ENCODE measurements around the gene CSF3R.

Gene CSF3R

GRCh38 chr1:36520056-36520455 is 37.3 kb upstream of the CSF3R start:
- no peak for TF ChIP-seq CTCF (IDR thresholded peaks at IDR 0.05; ENCODE audit: insufficient read depth, missing control alignments)
- FAIRE-seq, result no peak
- no peak for DNase-seq (ENCODE audit: insufficient read length, low spot score)

GRCh38 chr1:36517011-36517771 is 34.5 kb upstream of the CSF3R start:
- no peak for TF ChIP-seq CTCF (IDR thresholded peaks at IDR 0.05; ENCODE audit: insufficient read depth, missing control alignments)
- no peak for FAIRE-seq
- no peak for DNase-seq (ENCODE audit: insufficient read length, low spot score)

GRCh38 chr1:36516372-36517010 is 33.8 kb upstream of the CSF3R start:
- DNase-seq (ENCODE audit: insufficient read length, low spot score) (peak; percentile 94), FAIRE-seq (peak; percentile 77)

GRCh38 chr1:36515315-36516138 is 32.8 kb upstream of the CSF3R start:
- DNase-seq (ENCODE audit: insufficient read length, low spot score) (no peak), FAIRE-seq (no peak)
- TF ChIP-seq CTCF (IDR thresholded peaks at IDR 0.05; ENCODE audit: insufficient read depth, missing control alignments), result no peak

More at GRCh38 chr1:36516372-36517010, 33.8 kb upstream of the CSF3R start:
- peak; percentile 94 for TF ChIP-seq CTCF (IDR thresholded peaks at IDR 0.05; ENCODE audit: insufficient read depth, missing control alignments)

GRCh38 chr1:36514501-36514900 is 31.8 kb upstream of the CSF3R start:
- FAIRE-seq (no peak), DNase-seq (ENCODE audit: insufficient read length, low spot score) (no peak)
- no peak for TF ChIP-seq CTCF (IDR thresholded peaks at IDR 0.05; ENCODE audit: insufficient read depth, missing control alignments)

- no peak for FAIRE-seq
- DNase-seq (ENCODE audit: insufficient read length, low spot score), result no peak
- TF ChIP-seq CTCF (IDR thresholded peaks at IDR 0.05; ENCODE audit: insufficient read depth, missing control alignments), result no peak
Measured at GRCh38 chr1:36513676-36514473, 31.2 kb upstream of the CSF3R start.

All from D721Med (cell line).